Sigmoid colon (tissue), 4 donors: ENCODE results near the gene TTBK2.

Experiments
- EP300 ChIP-seq, 4 donors: sonication (generic); formaldehyde crosslinking; IDR thresholded peaks; one replicate each; pipeline ENCODE4 v1.6.1; 2017; ENCODE audit warnings: antibody characterized with exemption in 4 of 4
- POLR2A ChIP-seq, 2 donors: fragments of 450-650 bp; IDR thresholded peaks; one replicate each; pipeline ENCODE4 v1.6.1; 2016; ENCODE audit warnings: antibody characterized with exemption in 2 of 2, mild to moderate bottlenecking in 2 of 2, moderate library complexity in 2 of 2
- POLR2AphosphoS5 ChIP-seq, 4 donors: sonication (generic); formaldehyde crosslinking; IDR thresholded peaks; one replicate each; pipeline ENCODE4 v1.6.1; 2017; ENCODE audit warnings: antibody characterized with exemption in 4 of 4
- TF ChIP-seq, protein P1 (sequence below), 4 experiments: fragments of 450-650 bp in 3 of 4; fragments of 200-600 bp in 1 of 4; IDR thresholded peaks; one replicate each; pipeline ENCODE4 v1.5.1; 2016 to 2019; ENCODE audit warnings: antibody characterized with exemption in 4 of 4, mild to moderate bottlenecking in 3 of 4, moderate library complexity in 2 of 4

DNA sequence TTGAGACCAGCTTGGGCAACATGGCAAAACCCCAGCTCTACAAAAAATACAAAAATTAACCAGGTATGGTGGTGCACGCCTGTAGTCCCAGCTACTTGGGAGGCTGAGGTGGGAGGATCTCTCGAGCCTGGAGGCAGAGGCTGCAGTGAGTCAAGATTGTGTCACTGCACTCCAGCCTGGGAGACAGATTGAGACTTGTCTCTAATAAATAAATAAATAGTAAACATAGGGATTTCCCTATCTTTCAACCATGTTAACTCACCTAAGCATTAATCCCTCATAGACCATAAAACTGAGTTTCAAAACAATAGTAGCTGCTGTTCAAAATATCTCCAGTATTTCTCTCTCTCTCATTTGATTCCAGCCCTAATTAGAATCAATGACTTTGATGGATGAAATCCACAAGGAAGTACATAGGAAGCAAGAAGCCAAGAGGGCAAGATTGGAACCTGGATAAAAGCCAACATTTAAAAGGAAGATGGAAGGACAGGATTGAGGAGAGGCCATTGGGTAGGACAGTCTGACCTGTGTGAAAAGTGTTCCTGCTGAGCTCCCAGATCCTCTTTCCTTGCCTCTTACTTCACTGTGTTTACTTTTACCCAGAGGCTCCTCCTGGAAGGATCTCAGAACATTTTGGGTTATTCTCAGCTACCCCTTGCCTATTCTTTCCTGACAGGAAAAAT lies 12.4 kb upstream of the TTBK2 start:
- TF ChIP-seq, protein P1, sequence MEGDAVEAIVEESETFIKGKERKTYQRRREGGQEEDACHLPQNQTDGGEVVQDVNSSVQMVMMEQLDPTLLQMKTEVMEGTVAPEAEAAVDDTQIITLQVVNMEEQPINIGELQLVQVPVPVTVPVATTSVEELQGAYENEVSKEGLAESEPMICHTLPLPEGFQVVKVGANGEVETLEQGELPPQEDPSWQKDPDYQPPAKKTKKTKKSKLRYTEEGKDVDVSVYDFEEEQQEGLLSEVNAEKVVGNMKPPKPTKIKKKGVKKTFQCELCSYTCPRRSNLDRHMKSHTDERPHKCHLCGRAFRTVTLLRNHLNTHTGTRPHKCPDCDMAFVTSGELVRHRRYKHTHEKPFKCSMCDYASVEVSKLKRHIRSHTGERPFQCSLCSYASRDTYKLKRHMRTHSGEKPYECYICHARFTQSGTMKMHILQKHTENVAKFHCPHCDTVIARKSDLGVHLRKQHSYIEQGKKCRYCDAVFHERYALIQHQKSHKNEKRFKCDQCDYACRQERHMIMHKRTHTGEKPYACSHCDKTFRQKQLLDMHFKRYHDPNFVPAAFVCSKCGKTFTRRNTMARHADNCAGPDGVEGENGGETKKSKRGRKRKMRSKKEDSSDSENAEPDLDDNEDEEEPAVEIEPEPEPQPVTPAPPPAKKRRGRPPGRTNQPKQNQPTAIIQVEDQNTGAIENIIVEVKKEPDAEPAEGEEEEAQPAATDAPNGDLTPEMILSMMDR (IDR thresholded peaks at IDR 0.05) = no peak
- no peak for TF ChIP-seq POLR2A (IDR thresholded peaks at IDR 0.05)
- no peak for TF ChIP-seq POLR2AphosphoS5 (IDR thresholded peaks at IDR 0.05)
- TF ChIP-seq EP300 (IDR thresholded peaks at IDR 0.05) = no peak
